Measurements from ENCODE around the gene PTK6. TPM values are rescaled to one million over a fixed set of nuclear protein-coding genes. Genes with fewer than 3 reads are reported as not detected.

The PTK6 gene
- total RNA-seq, 1 donor from 2014 or later: 4.2 TPM

DNA sequence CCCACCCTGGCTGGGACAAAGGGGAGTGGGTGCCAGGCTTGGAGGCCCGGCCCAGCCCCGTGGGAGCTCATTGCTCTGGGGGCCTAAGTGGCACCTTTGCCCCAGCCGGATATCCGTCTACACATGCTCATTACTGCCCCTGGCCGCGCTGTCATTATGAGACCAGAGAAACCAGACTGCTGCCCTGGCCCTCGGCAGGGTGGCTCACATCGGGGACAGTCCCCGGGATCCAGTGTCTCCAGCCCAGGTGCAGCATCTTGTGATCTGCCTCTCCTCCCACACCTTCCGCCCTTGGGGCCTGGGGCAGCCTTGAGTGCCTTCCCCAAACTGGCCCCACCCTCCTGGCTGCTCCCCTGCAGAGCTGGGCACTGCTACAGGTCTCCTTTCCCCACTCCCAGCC is 5.5 kb upstream of the PTK6 start:
- Histone ChIP-seq H3K4me3 (no peak overlapping the region), H3K27ac (no peak overlapping the region), H3K27me3 (ENCODE audit: low read depth) (peaks cover 11% of the 10 kb centered on the region), H3K4me1 (peaks cover 15% of the 10 kb centered on the region), H3K36me3 (no peaks in the 10 kb centered on the region), H3K9me3 (no peaks in the 10 kb centered on the region)
- DNase-seq: no peak
- TF ChIP-seq, protein P1, sequence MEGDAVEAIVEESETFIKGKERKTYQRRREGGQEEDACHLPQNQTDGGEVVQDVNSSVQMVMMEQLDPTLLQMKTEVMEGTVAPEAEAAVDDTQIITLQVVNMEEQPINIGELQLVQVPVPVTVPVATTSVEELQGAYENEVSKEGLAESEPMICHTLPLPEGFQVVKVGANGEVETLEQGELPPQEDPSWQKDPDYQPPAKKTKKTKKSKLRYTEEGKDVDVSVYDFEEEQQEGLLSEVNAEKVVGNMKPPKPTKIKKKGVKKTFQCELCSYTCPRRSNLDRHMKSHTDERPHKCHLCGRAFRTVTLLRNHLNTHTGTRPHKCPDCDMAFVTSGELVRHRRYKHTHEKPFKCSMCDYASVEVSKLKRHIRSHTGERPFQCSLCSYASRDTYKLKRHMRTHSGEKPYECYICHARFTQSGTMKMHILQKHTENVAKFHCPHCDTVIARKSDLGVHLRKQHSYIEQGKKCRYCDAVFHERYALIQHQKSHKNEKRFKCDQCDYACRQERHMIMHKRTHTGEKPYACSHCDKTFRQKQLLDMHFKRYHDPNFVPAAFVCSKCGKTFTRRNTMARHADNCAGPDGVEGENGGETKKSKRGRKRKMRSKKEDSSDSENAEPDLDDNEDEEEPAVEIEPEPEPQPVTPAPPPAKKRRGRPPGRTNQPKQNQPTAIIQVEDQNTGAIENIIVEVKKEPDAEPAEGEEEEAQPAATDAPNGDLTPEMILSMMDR (IDR thresholded peaks at IDR 0.05): no peak
- intact Hi-C loops (cut with DNase I): no loop called here
- no peak for ATAC-seq

- Histone ChIP-seq H3K36me3 (no peaks in the 10 kb centered on the region), H3K27me3 (ENCODE audit: low read depth) (peaks cover 5% of the 10 kb centered on the region), H3K27ac (no peak overlapping the region), H3K4me3 (no peak overlapping the region), H3K4me1 (peaks cover 21% of the 10 kb centered on the region), H3K9me3 (no peaks in the 10 kb centered on the region)
- ATAC-seq (no peak), DNase-seq (no peak)
- intact Hi-C loops (cut with DNase I): no loop called here
- TF ChIP-seq, protein P1 (IDR thresholded peaks at IDR 0.05): no peak
Observed at GRCh38 chr20:63542031-63542559, 4.9 kb upstream of the PTK6 start.

DNA sequence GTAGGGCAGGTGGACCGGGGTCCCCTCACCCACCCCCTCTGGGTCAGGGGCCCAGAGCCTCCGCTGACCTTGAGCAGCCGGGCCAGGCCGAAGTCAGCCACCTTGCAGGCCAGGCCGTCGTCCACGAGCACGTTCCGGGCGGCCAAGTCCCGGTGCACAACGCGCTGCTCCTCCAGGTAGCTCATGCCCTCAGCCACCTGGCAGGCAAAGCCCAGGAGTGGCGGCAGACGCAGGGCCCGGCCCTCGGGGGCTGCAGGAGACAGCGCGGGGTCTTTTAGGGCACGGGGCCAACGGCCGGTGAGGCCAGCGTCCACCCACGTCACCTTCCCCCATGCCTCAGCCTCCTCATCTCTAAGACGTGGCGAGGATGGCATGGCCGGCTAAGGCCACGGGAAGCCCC is 4.2 kb upstream of the PTK6 start:
- ATAC-seq (no peak), DNase-seq (no peak)
- Histone ChIP-seq H3K4me1 (peaks cover 28% of the 10 kb centered on the region), H3K4me3 (no peak overlapping the region), H3K27me3 (ENCODE audit: low read depth) (no peaks in the 10 kb centered on the region), H3K36me3 (no peaks in the 10 kb centered on the region), H3K27ac (no peak overlapping the region), H3K9me3 (no peaks in the 10 kb centered on the region)
- TF ChIP-seq, protein P1 (IDR thresholded peaks at IDR 0.05): no peak
- intact Hi-C loops (cut with DNase I): no loop called here

- ATAC-seq (no peak), DNase-seq (no peak)
- H3K4me1 ChIP-seq: peaks cover 30% of the 10 kb centered on the region
- TF ChIP-seq, protein P1 (IDR thresholded peaks at IDR 0.05): no peak
- no peak overlapping the region for H3K27ac ChIP-seq
- intact Hi-C loops (cut with DNase I): no loop called here
- no peak overlapping the region for H3K4me3 ChIP-seq
- H3K27me3 ChIP-seq (ENCODE audit: low read depth): no peaks in the 10 kb centered on the region
- no peaks in the 10 kb centered on the region for H3K9me3 ChIP-seq
- H3K36me3 ChIP-seq: no peaks in the 10 kb centered on the region
Observed at GRCh38 chr20:63540417-63541186, 3.4 kb upstream of the PTK6 start.

- H3K4me3 ChIP-seq: no peak overlapping the region
- DNase-seq (no peak), ATAC-seq (no peak)
- intact Hi-C loops (cut with DNase I): no loop called here
- H3K9me3 ChIP-seq: no peaks in the 10 kb centered on the region
- H3K4me1 ChIP-seq: peaks cover 34% of the 10 kb centered on the region
- TF ChIP-seq, protein P1 (IDR thresholded peaks at IDR 0.05): no peak
- no peaks in the 10 kb centered on the region for H3K36me3 ChIP-seq
- H3K27me3 ChIP-seq (ENCODE audit: low read depth): peaks cover 6% of the 10 kb centered on the region
- H3K27ac ChIP-seq: no peak overlapping the region
Observed at GRCh38 chr20:63539441-63540370, 2.5 kb upstream of the PTK6 start.
